Loucy (cell line): ENCODE measurements around the gene NDUFC2.
"Not testable (repeated sequence)": the region's sequence is repeated elsewhere in the genome, so short reads cannot be mapped to it uniquely, and the experiment has no call there.

Experiments
- H2AFZ ChIP-seq: fragments of 200-600 bp; sonication (generic); 2 replicates; pipeline ENCODE4 v1.6.0; 2016; ENCODE audit warnings: antibody characterized with exemption, mild to moderate bottlenecking, low read length, moderate library complexity
- H3F3A ChIP-seq: fragments of 200-600 bp; 2 replicates; pipeline ENCODE4 v1.6.0; 2016; ENCODE audit warnings: antibody characterized with exemption, low read depth, mild to moderate bottlenecking
- H3K27me3 ChIP-seq: fragments of 200-600 bp; sonication (generic); 2 replicates; pipeline ENCODE4 v1.6.1; 2014; ENCODE audit warnings: low read length, mild to moderate bottlenecking; ENCODE audit not compliant: insufficient read depth, poor library complexity, severe bottlenecking
- H3K36me3 ChIP-seq: fragments of 200-600 bp; sonication (generic); 2 replicates; pipeline ENCODE4 v1.6.1; 2016; ENCODE audit warnings: low read length; ENCODE audit not compliant: insufficient read depth
- H3K4me1 ChIP-seq: fragments of 200-600 bp; sonication (generic); 2 replicates; pipeline ENCODE4 v1.5.1; 2014; ENCODE audit warnings: low read length, mild to moderate bottlenecking; ENCODE audit not compliant: insufficient read depth, poor library complexity, severe bottlenecking
- H3K4me2 ChIP-seq: fragments of 200-600 bp; sonication (generic); 2 replicates; pipeline ENCODE4 v1.6.0; 2014; ENCODE audit warnings: antibody characterized with exemption, low read length, low read depth, mild to moderate bottlenecking; ENCODE audit not compliant: poor library complexity, severe bottlenecking
- H3K4me3 ChIP-seq: fragments of 200-600 bp; sonication (generic); 2 replicates; pipeline ENCODE4 v1.5.1; 2014; ENCODE audit warnings: low read length, mild to moderate bottlenecking, mixed read lengths; ENCODE audit not compliant: poor library complexity, severe bottlenecking
- H3K79me2 ChIP-seq: fragments of 200-600 bp; sonication (generic); 2 replicates; pipeline ENCODE4 v1.6.1; 2014; ENCODE audit warnings: low read length; ENCODE audit not compliant: insufficient read depth
- H3K9ac ChIP-seq: fragments of 200-600 bp; sonication (generic); 2 replicates; pipeline ENCODE4 v1.6.0; 2014; ENCODE audit warnings: mild to moderate bottlenecking, low read depth, low read length, moderate library complexity; ENCODE audit not compliant: poor library complexity, severe bottlenecking
- H3K9me2 ChIP-seq: fragments of 200-600 bp; sonication (generic); replicated peaks from 2 replicates; pipeline ENCODE4 v1.6.1; 2016; ENCODE audit warnings: low read depth, low read length, mixed read lengths
- H3K9me3 ChIP-seq: fragments of 200-600 bp; sonication (generic); 2 replicates; pipeline ENCODE4 v1.6.1; 2014; ENCODE audit warnings: mild to moderate bottlenecking, antibody characterized with exemption, low read length, low read depth; ENCODE audit not compliant: insufficient read depth
- H4K20me1 ChIP-seq: fragments of 200-600 bp; sonication (generic); 2 replicates; pipeline ENCODE4 v1.6.0; 2014; ENCODE audit warnings: antibody characterized with exemption, low read length, mild to moderate bottlenecking; ENCODE audit not compliant: insufficient read depth, poor library complexity, severe bottlenecking
- CTCF ChIP-seq: fragments of 200-600 bp; sonication (generic); conservative IDR thresholded peaks from 2 replicates; pipeline ENCODE4 v1.5.1; 2014; ENCODE audit warnings: mild to moderate bottlenecking, antibody characterized with exemption, low read length
- EZH2phosphoT487 ChIP-seq: fragments of 200-600 bp; IDR thresholded peaks from 2 replicates; pipeline ENCODE4 v1.6.1; 2018; ENCODE audit warnings: antibody characterized with exemption, mild to moderate bottlenecking, moderate library complexity, borderline replicate concordance

NDUFC2 gene

DNA sequence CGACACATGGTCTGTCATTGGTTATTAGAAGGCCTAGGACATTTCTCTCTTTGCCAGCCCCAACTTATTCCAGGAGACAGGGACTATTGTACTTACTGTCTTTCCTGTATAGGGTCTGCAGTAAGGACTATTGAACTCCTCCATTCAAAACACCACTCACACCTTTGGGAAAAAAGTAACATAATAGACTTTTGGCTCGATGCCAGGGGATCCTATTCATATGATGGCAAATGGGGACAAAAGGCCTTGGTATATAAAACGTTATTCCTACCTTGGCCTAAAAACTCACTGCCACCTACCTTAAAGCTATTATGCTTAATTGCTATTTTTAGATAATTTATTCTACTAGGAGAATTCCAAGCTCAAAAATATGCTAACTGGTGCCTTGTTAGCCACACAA, 6.3 kb upstream of the NDUFC2 start:
- no peaks in the 10 kb centered on the region for H3K36me3 ChIP-seq
- H3K4me1 ChIP-seq, result peaks cover 9% of the 10 kb centered on the region
- no peaks in the 10 kb centered on the region for H3K9me3 ChIP-seq
- H3K9me2 ChIP-seq, result no peaks in the 10 kb centered on the region
- H3K27me3 ChIP-seq, result no peaks in the 10 kb centered on the region
- H3K9ac ChIP-seq, result no peak overlapping the region
- no peaks in the 10 kb centered on the region for H4K20me1 ChIP-seq
- no peak overlapping the region for H3K4me3 ChIP-seq
- no peaks in the 10 kb centered on the region for H3K79me2 ChIP-seq
- TF ChIP-seq CTCF (no peak), EZH2phosphoT487 (no peak)
- H3K4me2 ChIP-seq, result no peak overlapping the region
- no peak overlapping the region for H2AFZ ChIP-seq
- H3F3A ChIP-seq, result no peaks in the 10 kb centered on the region

GRCh38 chr11:78084506-78084905, 4.8 kb upstream of the NDUFC2 start:
- H4K20me1 ChIP-seq, H3K9me3 ChIP-seq, H3F3A ChIP-seq, H3K4me3 ChIP-seq, H3K9ac ChIP-seq, H3K36me3 ChIP-seq, H3K79me2 ChIP-seq, H3K4me2 ChIP-seq, H2AFZ ChIP-seq, H3K27me3 ChIP-seq, H3K9me2 ChIP-seq: not testable (repeated sequence)
- peaks cover 21% of the 10 kb centered on the region for H3K4me1 ChIP-seq

DNA sequence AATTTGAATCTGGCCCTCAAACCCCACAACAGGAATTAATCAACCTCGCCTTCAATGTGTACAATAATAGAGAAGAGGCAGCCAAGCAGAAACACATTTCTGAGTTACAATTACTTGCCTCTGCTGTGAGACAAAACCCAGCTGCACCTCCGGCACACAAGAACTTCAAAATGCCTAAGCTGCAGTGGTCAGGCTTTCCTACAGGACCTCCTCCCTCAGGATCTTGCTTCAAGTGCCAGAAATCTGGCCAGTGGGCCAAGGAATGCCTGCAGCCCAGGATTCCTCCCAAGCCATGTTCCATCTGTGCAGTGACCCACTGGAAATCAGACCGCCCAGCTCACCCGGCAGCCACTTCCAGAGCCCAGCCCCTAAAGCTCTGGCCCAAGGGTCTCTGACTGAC, 3.4 kb upstream of the NDUFC2 start:
- no peak overlapping the region for H2AFZ ChIP-seq
- peaks cover 25% of the 10 kb centered on the region for H3K4me1 ChIP-seq
- no peak overlapping the region for H3K9ac ChIP-seq
- TF ChIP-seq CTCF (no peak), EZH2phosphoT487 (no peak)
- H3K4me2 ChIP-seq, result no peak overlapping the region
- no peaks in the 10 kb centered on the region for H3K27me3 ChIP-seq
- H3K9me3 ChIP-seq, result no peaks in the 10 kb centered on the region
- H3K4me3 ChIP-seq, result no peak overlapping the region
- H3K36me3 ChIP-seq, result no peaks in the 10 kb centered on the region
- no peaks in the 10 kb centered on the region for H3F3A ChIP-seq
- H3K79me2 ChIP-seq, result peaks cover 21% of the 10 kb centered on the region
- H3K9me2 ChIP-seq, result no peaks in the 10 kb centered on the region
- H4K20me1 ChIP-seq, result peaks cover 10% of the 10 kb centered on the region

DNA sequence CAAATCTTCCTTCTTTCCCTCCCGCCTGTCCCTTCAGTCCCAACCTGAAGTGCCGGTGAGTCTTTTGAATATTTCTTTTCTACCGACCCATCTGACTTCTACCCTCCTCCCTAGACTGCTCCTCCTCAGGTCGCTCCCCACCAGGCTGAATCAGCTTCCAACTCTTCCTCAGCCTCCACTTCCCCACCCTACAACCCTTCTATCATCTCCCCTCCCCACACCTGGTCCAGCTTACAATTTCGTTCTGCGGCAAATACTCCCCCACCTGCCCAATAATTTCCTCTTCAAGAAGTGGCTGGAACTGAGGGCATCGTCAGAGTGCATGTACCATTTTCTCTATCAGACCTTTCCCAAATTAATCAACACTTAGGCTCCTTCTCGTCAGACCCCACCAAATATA, 2.5 kb upstream of the NDUFC2 start:
- no peak for TF ChIP-seq CTCF
- TF ChIP-seq EZH2phosphoT487, result no peak
- Histone ChIP-seq H3K4me1 (peaks cover 33% of the 10 kb centered on the region), H2AFZ (no peak overlapping the region), H4K20me1 (peaks cover 18% of the 10 kb centered on the region), H3F3A (no peaks in the 10 kb centered on the region), H3K9me2 (no peaks in the 10 kb centered on the region), H3K36me3 (no peaks in the 10 kb centered on the region), H3K79me2 (peaks cover 30% of the 10 kb centered on the region), H3K27me3 (no peaks in the 10 kb centered on the region), H3K9ac (no peak overlapping the region), H3K4me3 (peak overlapping the region; percentile 92), H3K9me3 (no peaks in the 10 kb centered on the region), H3K4me2 (peak overlapping the region; percentile 94)
